SU-DHL-6 (cell line): ENCODE measurements around the gene SAT2.

Source experiments
- EZH2phosphoT487 ChIP-seq: fragments of 200-600 bp; sonication (generic), shearing (Covaris generic); conservative IDR thresholded peaks from 2 replicates; pipeline ENCODE4 v1.6.1; 2018; ENCODE audit warnings: mild to moderate bottlenecking, antibody characterized with exemption, low read length, moderate library complexity, mixed read lengths
- TF ChIP-seq, protein P1 (sequence below): fragments of 200-600 bp; sonication (generic); IDR thresholded peaks from one replicate; pipeline ENCODE4 v1.5.1; 2017; ENCODE audit warnings: antibody characterized with exemption, mild to moderate bottlenecking, low read length, moderate library complexity; ENCODE audit not compliant: insufficient read depth, poor library complexity, severe bottlenecking

DNA sequence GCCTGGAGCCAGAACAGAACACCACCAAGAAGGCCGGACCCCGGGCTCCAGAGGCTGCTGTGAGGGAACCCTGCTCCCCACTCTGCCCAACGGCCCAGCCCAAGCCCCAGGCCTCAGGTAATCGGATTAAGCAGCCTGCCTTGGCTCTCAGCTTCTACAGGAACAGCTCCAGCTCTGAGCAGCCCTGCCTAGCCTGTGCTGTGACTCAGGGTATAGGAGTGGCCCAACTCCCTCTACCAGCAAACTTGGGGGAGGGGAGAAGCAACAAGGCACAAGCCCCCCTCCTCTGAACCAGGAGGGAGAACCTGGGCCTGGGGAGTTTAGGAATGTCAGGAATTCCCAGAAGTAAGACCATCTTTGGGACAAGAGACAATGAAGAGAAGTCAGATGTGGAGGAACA, 36.9 kb downstream of the SAT2 start:
- TF ChIP-seq, protein P1, sequence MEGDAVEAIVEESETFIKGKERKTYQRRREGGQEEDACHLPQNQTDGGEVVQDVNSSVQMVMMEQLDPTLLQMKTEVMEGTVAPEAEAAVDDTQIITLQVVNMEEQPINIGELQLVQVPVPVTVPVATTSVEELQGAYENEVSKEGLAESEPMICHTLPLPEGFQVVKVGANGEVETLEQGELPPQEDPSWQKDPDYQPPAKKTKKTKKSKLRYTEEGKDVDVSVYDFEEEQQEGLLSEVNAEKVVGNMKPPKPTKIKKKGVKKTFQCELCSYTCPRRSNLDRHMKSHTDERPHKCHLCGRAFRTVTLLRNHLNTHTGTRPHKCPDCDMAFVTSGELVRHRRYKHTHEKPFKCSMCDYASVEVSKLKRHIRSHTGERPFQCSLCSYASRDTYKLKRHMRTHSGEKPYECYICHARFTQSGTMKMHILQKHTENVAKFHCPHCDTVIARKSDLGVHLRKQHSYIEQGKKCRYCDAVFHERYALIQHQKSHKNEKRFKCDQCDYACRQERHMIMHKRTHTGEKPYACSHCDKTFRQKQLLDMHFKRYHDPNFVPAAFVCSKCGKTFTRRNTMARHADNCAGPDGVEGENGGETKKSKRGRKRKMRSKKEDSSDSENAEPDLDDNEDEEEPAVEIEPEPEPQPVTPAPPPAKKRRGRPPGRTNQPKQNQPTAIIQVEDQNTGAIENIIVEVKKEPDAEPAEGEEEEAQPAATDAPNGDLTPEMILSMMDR, result no peak
- TF ChIP-seq EZH2phosphoT487, result no peak
